WTC11 (cell line): ENCODE results near the gene HSF5. TPM values are rescaled to one million over a fixed set of nuclear protein-coding genes. Genes with fewer than 3 reads are reported as not detected.
A peak's percentile ranks its signal among the peaks of the same experiment; 100 is the strongest.

Source experiments
- ATAC-seq: fragments of 200-7000 bp; cut with Tn5 transposase; 2 replicates; pipeline ENCODE4 v1.10.0; 2021; ENCODE audit warnings: mild to moderate bottlenecking, moderate library complexity
- CTCF ChIA-PET: fragments of 300-600 bp; sonication (Branson Sonifier 250); formaldehyde crosslinking; loops from one replicate; lab custom pipeline; 2021; ENCODE audit warnings: antibody characterized with exemption; lab: Charles Lee
- POLR2A ChIA-PET: fragments of 350-600 bp; sonication (Branson Sonifier 250); formaldehyde crosslinking; loops from one replicate; lab custom pipeline; 2021; ENCODE audit warnings: antibody characterized with exemption; lab: Charles Lee
- DNase-seq: peaks from one replicate; pipeline ENCODE4 v3.0.0; 2021; ENCODE audit warnings: low spot score
- H3K27ac Mint-ChIP-seq: 2 replicates; pipeline ENCODE4 v1.8.0; 2021; ENCODE audit warnings: mixed read lengths
- H3K27me3 Mint-ChIP-seq: 2 replicates; pipeline ENCODE4 v1.8.0; 2021; ENCODE audit warnings: low read depth, mild to moderate bottlenecking, moderate library complexity, mixed read lengths
- H3K36me3 Mint-ChIP-seq: 2 replicates; pipeline ENCODE4 v1.8.0; 2021; ENCODE audit warnings: mixed read lengths
- H3K4me1 Mint-ChIP-seq: 2 replicates; pipeline ENCODE4 v1.8.0; 2022; ENCODE audit warnings: mixed read lengths
- H3K4me3 Mint-ChIP-seq: 2 replicates; pipeline ENCODE4 v1.8.0; 2021; ENCODE audit warnings: mild to moderate bottlenecking, moderate library complexity, mixed read lengths
- H3K9me3 Mint-ChIP-seq: 2 replicates; pipeline ENCODE4 v1.8.0; 2021; ENCODE audit warnings: mixed read lengths
- ATF1 ChIP-seq: sonication (generic); formaldehyde crosslinking; IDR thresholded peaks from 2 replicates; pipeline ENCODE4 v1.8.1; 2023; ENCODE audit warnings: mild to moderate bottlenecking, moderate library complexity, missing genetic modification reagents
- FOXJ3 ChIP-seq: sonication (generic); formaldehyde crosslinking; IDR thresholded peaks from 2 replicates; pipeline ENCODE4 v1.9.0; 2021; ENCODE audit warnings: missing genetic modification reagents, mild to moderate bottlenecking, borderline replicate concordance
- FOXK1 ChIP-seq: sonication (generic); formaldehyde crosslinking; IDR thresholded peaks from 2 replicates; pipeline ENCODE4 v1.8.0; 2022; ENCODE audit warnings: mild to moderate bottlenecking, moderate library complexity, missing genetic modification reagents
- GABPB1 ChIP-seq: sonication (generic); formaldehyde crosslinking; IDR thresholded peaks from 2 replicates; pipeline ENCODE4 v1.8.1; 2023; ENCODE audit warnings: mild to moderate bottlenecking, missing genetic modification reagents
- HMGXB4 ChIP-seq: sonication (generic); formaldehyde crosslinking; IDR thresholded peaks from 2 replicates; pipeline ENCODE4 v1.8.1; 2023; ENCODE audit warnings: mild to moderate bottlenecking, moderate library complexity, missing genetic modification reagents
- IRF2 ChIP-seq: sonication (generic); formaldehyde crosslinking; IDR thresholded peaks from 2 replicates; pipeline ENCODE4 v1.8.0; 2022; ENCODE audit warnings: low read depth, missing genetic modification reagents, borderline replicate concordance
- KAT7 ChIP-seq: sonication (generic); formaldehyde crosslinking; IDR thresholded peaks from 2 replicates; pipeline ENCODE4 v1.8.1; 2023; ENCODE audit warnings: missing genetic modification reagents, mild to moderate bottlenecking, borderline replicate concordance
- MAX ChIP-seq: sonication (generic); formaldehyde crosslinking; IDR thresholded peaks from 2 replicates; pipeline ENCODE4 v1.8.0; 2022; ENCODE audit warnings: mild to moderate bottlenecking, missing genetic modification reagents
- NFATC4 ChIP-seq: fragments of 250-450 bp; sonication (Bioruptor Pico); IDR thresholded peaks from 2 replicates; pipeline ENCODE4 v1.9.0; 2021; ENCODE audit warnings: mild to moderate bottlenecking
- NFYB ChIP-seq: sonication (generic); formaldehyde crosslinking; conservative IDR thresholded peaks from 2 replicates; pipeline ENCODE4 v1.8.0; 2022; ENCODE audit warnings: low read depth, missing genetic modification reagents
- NR2C2 ChIP-seq: sonication (generic); formaldehyde crosslinking; IDR thresholded peaks from 2 replicates; pipeline ENCODE4 v1.8.0; 2022; ENCODE audit warnings: mild to moderate bottlenecking, missing genetic modification reagents
- NR3C1 ChIP-seq: sonication (generic); formaldehyde crosslinking; conservative IDR thresholded peaks from 2 replicates; pipeline ENCODE4 v1.8.1; 2023; ENCODE audit warnings: low read depth, mild to moderate bottlenecking, missing genetic modification reagents
- OVOL2 ChIP-seq: fragments of 250-450 bp; sonication (Bioruptor Pico); IDR thresholded peaks from 2 replicates; pipeline ENCODE4 v1.9.0; 2021; ENCODE audit warnings: mild to moderate bottlenecking, borderline replicate concordance
- RORB ChIP-seq: fragments of 250-450 bp; sonication (Bioruptor Pico); IDR thresholded peaks from 2 replicates; pipeline ENCODE4 v1.9.0; 2021; ENCODE audit warnings: mild to moderate bottlenecking
- TCF7 ChIP-seq: sonication (generic); formaldehyde crosslinking; IDR thresholded peaks from 2 replicates; pipeline ENCODE4 v1.8.0; 2022; ENCODE audit warnings: mild to moderate bottlenecking, low read depth, missing genetic modification reagents, moderate library complexity
- TP53 ChIP-seq: sonication (generic); formaldehyde crosslinking; IDR thresholded peaks from 2 replicates; pipeline ENCODE4 v1.8.1; 2023; ENCODE audit warnings: mild to moderate bottlenecking, missing genetic modification reagents
- ZNF219 ChIP-seq: sonication (generic); formaldehyde crosslinking; IDR thresholded peaks from 2 replicates; pipeline ENCODE4 v1.8.0; 2023; ENCODE audit warnings: missing genetic modification reagents, mild to moderate bottlenecking, borderline replicate concordance
- ZNF396 ChIP-seq: fragments of 250-450 bp; sonication (Bioruptor Pico); IDR thresholded peaks from 2 replicates; pipeline ENCODE4 v1.8.0; 2021; ENCODE audit warnings: mild to moderate bottlenecking, moderate library complexity, borderline replicate concordance
- ZNF671 ChIP-seq: fragments of 250-450 bp; sonication (Bioruptor Pico); IDR thresholded peaks from 2 replicates; pipeline ENCODE4 v1.8.0; 2021; ENCODE audit warnings: mild to moderate bottlenecking
- total RNA-seq: library from RNA; stranded (reverse); gene quantifications from 3 replicates; pipeline ENCODE4 v1.2.3, GENCODE V29; 2021
- TF ChIP-seq, protein P1 (sequence below): sonication (generic); formaldehyde crosslinking; IDR thresholded peaks from 2 replicates; pipeline ENCODE4 v1.8.0; 2022; ENCODE audit warnings: mild to moderate bottlenecking, missing genetic modification reagents
- TF ChIP-seq, protein P2 (sequence below): sonication (generic); formaldehyde crosslinking; IDR thresholded peaks from 2 replicates; pipeline ENCODE4 v1.8.0; 2023; ENCODE audit warnings: mild to moderate bottlenecking, missing genetic modification reagents

The HSF5 gene
- total RNA-seq, 1 experiment from 2014 or later: 0.09 TPM

DNA sequence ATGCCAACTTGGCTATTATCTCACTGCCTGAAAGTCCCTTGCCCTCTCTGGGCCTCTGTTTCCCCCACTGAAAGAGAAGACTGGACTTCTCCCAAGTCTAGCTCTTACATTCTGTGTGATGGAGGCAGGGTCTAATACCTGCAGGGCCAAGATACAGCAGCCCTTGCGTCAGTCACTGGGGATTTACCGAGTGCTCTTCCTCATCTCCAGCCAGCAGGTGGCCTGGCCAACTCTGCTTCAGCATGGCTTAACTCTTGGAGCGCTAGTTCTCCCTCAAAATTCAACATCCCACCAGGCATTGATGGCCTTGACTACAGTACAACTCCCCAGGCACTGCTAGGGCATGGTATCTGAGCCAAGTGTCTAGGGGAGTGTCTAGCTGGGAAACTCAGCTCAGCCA is 46.1 kb upstream of the HSF5 start:
- Mint-ChIP-seq H3K4me1 (peaks cover 32% of the 10 kb centered on the region), H3K4me3 (no peak overlapping the region), H3K36me3 (no peaks in the 10 kb centered on the region), H3K9me3 (no peaks in the 10 kb centered on the region), H3K27me3 (peaks cover 52% of the 10 kb centered on the region), H3K27ac (no peak overlapping the region)
- ChIA-PET CTCF (interaction anchor here (1.2 to 6.5 kb wide), 5 partner anchors 7 to 44 kb away, joined by 3 to 42 read pairs (median 7); no protein-coding TSS in a partner anchor), POLR2A (no interaction called here)
- ATAC-seq (no peak), DNase-seq (no peak)
- TF ChIP-seq GABPB1 (CRISPR knock-in tag) (peak; percentile 76), IRF2 (CRISPR knock-in tag) (no peak)

DNA sequence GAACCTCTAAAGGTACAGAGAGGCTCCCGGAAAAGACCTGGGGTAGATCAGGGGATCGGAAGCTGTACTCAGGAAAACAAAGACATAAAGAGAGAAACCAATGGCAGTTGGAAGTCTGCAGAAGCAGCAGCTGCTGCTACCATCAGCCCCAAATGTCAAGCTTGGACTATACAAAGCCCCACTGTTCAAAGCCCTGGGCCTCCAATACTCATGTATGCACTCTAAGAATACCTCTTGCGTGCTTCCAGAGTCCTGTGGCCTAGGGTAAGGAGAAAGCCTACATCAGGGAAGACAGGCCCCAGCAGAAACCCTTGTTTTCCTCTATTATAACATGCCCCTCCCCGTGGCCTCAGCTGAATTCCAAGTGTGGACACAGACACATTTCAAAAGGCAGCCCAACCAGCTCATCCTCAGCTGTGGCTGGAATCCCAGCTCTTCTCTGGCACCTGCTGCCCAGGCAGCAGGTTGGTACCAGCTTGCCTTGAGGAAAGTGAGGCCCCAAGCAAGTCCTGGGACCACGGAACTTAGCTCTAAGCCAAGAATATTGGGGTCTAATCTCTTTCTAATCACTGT is 45.5 kb upstream of the HSF5 start:
- no peaks in the 10 kb centered on the region for H3K9me3 Mint-ChIP-seq
- H3K4me1 Mint-ChIP-seq: peaks cover 39% of the 10 kb centered on the region
- H3K27me3 Mint-ChIP-seq: peaks cover 52% of the 10 kb centered on the region
- POLR2A ChIA-PET: no interaction called here
- CTCF ChIA-PET: interaction anchor here (1.2 to 6.5 kb wide), 6 partner anchors 8 to 45 kb away, joined by 3 to 42 read pairs (median 6); no protein-coding TSS in a partner anchor
- DNase-seq (no peak), ATAC-seq (no peak)
- no peak overlapping the region for H3K27ac Mint-ChIP-seq
- no peak for TF ChIP-seq ZNF219 (CRISPR knock-in tag)
- TF ChIP-seq RORB (CRISPR knock-in tag): no peak
- no peak for TF ChIP-seq TCF7 (CRISPR knock-in tag)
- TF ChIP-seq ATF1 (CRISPR knock-in tag): no peak
- TF ChIP-seq ZNF671 (CRISPR knock-in tag): no peak
- TF ChIP-seq NR3C1: no peak
- no peak for TF ChIP-seq MAX
- TF ChIP-seq HMGXB4 (CRISPR knock-in tag): no peak
- TF ChIP-seq KAT7 (CRISPR knock-in tag): no peak
- TF ChIP-seq FOXJ3: no peak
- TF ChIP-seq ZNF396 (CRISPR knock-in tag): no peak
- no peak for TF ChIP-seq NFYB
- TF ChIP-seq, protein P1, sequence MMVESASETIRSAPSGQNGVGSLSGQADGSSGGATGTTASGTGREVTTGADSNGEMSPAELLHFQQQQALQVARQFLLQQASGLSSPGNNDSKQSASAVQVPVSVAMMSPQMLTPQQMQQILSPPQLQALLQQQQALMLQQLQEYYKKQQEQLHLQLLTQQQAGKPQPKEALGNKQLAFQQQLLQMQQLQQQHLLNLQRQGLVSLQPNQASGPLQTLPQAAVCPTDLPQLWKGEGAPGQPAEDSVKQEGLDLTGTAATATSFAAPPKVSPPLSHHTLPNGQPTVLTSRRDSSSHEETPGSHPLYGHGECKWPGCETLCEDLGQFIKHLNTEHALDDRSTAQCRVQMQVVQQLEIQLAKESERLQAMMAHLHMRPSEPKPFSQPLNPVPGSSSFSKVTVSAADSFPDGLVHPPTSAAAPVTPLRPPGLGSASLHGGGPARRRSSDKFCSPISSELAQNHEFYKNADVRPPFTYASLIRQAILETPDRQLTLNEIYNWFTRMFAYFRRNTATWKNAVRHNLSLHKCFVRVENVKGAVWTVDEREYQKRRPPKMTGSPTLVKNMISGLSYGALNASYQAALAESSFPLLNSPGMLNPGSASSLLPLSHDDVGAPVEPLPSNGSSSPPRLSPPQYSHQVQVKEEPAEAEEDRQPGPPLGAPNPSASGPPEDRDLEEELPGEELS (CRISPR knock-in tag): no peak
- no peak for TF ChIP-seq NR2C2 (CRISPR knock-in tag)
- TF ChIP-seq, protein P2, sequence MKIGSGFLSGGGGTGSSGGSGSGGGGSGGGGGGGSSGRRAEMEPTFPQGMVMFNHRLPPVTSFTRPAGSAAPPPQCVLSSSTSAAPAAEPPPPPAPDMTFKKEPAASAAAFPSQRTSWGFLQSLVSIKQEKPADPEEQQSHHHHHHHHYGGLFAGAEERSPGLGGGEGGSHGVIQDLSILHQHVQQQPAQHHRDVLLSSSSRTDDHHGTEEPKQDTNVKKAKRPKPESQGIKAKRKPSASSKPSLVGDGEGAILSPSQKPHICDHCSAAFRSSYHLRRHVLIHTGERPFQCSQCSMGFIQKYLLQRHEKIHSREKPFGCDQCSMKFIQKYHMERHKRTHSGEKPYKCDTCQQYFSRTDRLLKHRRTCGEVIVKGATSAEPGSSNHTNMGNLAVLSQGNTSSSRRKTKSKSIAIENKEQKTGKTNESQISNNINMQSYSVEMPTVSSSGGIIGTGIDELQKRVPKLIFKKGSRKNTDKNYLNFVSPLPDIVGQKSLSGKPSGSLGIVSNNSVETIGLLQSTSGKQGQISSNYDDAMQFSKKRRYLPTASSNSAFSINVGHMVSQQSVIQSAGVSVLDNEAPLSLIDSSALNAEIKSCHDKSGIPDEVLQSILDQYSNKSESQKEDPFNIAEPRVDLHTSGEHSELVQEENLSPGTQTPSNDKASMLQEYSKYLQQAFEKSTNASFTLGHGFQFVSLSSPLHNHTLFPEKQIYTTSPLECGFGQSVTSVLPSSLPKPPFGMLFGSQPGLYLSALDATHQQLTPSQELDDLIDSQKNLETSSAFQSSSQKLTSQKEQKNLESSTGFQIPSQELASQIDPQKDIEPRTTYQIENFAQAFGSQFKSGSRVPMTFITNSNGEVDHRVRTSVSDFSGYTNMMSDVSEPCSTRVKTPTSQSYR: no peak
- no peak for TF ChIP-seq OVOL2 (CRISPR knock-in tag)
- no peak for TF ChIP-seq FOXK1
- TF ChIP-seq NFATC4 (CRISPR knock-in tag): no peak
- TF ChIP-seq TP53 (CRISPR knock-in tag): no peak
- H3K36me3 Mint-ChIP-seq: no peaks in the 10 kb centered on the region
- no peak overlapping the region for H3K4me3 Mint-ChIP-seq
